ENCODE results near the gene CTNNBL1.

- TF ChIP-seq CTCF (IDR thresholded peaks at IDR 0.05) (no peak), POLR2A (IDR thresholded peaks at IDR 0.05) (no peak)
These were observed 170.5 kb downstream of the CTNNBL1 start for GRCh38 chr20:37864298-37864697.
